SU-DHL-6 (cell line): ENCODE measurements around the gene EP300.

Experiments used
- H2AFZ ChIP-seq: fragments of 200-600 bp; sonication (generic); 2 replicates; pipeline ENCODE4 v1.6.1; 2014; ENCODE audit warnings: low read depth, mild to moderate bottlenecking, moderate library complexity, mixed read lengths, antibody characterized with exemption, low read length; ENCODE audit not compliant: severe bottlenecking
- H3F3A ChIP-seq: fragments of 200-600 bp; shearing (Covaris generic); 2 replicates; pipeline ENCODE4 v1.6.0; 2016; ENCODE audit warnings: antibody characterized with exemption, mild to moderate bottlenecking; ENCODE audit not compliant: insufficient read depth
- H3K27ac ChIP-seq: fragments of 200-600 bp; sonication (generic); 2 replicates; pipeline ENCODE4 v1.5.1; 2016; ENCODE audit warnings: low read depth, mild to moderate bottlenecking, low read length, moderate library complexity, mixed read lengths
- H3K27me3 ChIP-seq: fragments of 200-600 bp; sonication (generic), shearing (Covaris generic); 2 replicates; pipeline ENCODE4 v1.6.0; 2014; ENCODE audit warnings: mild to moderate bottlenecking, low read length
- H3K36me3 ChIP-seq: fragments of 200-600 bp; sonication (generic); 2 replicates; pipeline ENCODE4 v1.6.1; 2014; ENCODE audit warnings: mild to moderate bottlenecking, low read length, mixed read lengths
- H3K4me2 ChIP-seq: fragments of 300-600, 200-600 bp; shearing (Covaris generic), sonication (generic); 2 replicates; pipeline ENCODE4 v1.6.0; 2014; ENCODE audit warnings: low read length, low read depth, mild to moderate bottlenecking; ENCODE audit not compliant: poor library complexity, severe bottlenecking
- H3K4me3 ChIP-seq: fragments of 200-600 bp; sonication (generic); 2 replicates; pipeline ENCODE4 v1.5.1; 2014; ENCODE audit warnings: antibody characterized with exemption, low read length, mild to moderate bottlenecking, mixed read lengths; ENCODE audit not compliant: insufficient read depth, poor library complexity, severe bottlenecking
- H3K79me2 ChIP-seq: fragments of 200-600 bp; sonication (generic); 2 replicates; pipeline ENCODE4 v1.6.1; 2014; ENCODE audit warnings: mild to moderate bottlenecking, low read length, moderate library complexity; ENCODE audit not compliant: insufficient read depth
- H3K9ac ChIP-seq: fragments of 200-600 bp; sonication (generic); 2 replicates; pipeline ENCODE4 v1.7.0; 2014; ENCODE audit warnings: mild to moderate bottlenecking, low read length
- H3K9me2 ChIP-seq: fragments of 200-600 bp; sonication (generic); replicated peaks from 2 replicates; pipeline ENCODE4 v1.6.1; 2014; ENCODE audit warnings: low read length; ENCODE audit not compliant: insufficient read depth
- H3K9me3 ChIP-seq: fragments of 200-600 bp; sonication (generic); 2 replicates; pipeline ENCODE4 v1.6.1; 2014; ENCODE audit warnings: low read length, mixed read lengths; ENCODE audit not compliant: insufficient read depth
- H4K20me1 ChIP-seq: fragments of 200-600 bp; sonication (generic); 2 replicates; pipeline ENCODE4 v1.6.1; 2014; ENCODE audit warnings: low read depth, mild to moderate bottlenecking, antibody characterized with exemption, low read length, moderate library complexity, mixed read lengths
- EZH2phosphoT487 ChIP-seq: fragments of 200-600 bp; sonication (generic), shearing (Covaris generic); conservative IDR thresholded peaks from 2 replicates; pipeline ENCODE4 v1.6.1; 2018; ENCODE audit warnings: mild to moderate bottlenecking, antibody characterized with exemption, low read length, moderate library complexity, mixed read lengths
- TF ChIP-seq, protein P1 (sequence below): fragments of 200-600 bp; sonication (generic); IDR thresholded peaks from one replicate; pipeline ENCODE4 v1.5.1; 2017; ENCODE audit warnings: antibody characterized with exemption, mild to moderate bottlenecking, low read length, moderate library complexity; ENCODE audit not compliant: insufficient read depth, poor library complexity, severe bottlenecking

The EP300 gene

DNA sequence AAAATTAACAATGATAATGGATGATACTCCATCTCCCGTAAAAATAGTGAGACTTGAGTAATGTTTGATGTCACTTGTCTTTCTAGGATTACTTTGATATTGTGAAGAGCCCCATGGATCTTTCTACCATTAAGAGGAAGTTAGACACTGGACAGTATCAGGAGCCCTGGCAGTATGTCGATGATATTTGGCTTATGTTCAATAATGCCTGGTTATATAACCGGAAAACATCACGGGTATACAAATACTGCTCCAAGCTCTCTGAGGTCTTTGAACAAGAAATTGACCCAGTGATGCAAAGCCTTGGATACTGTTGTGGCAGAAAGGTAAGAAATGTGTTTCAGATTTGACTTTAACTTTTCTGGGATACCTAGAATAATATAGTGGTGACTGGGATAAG is 64.7 kb downstream of the EP300 start:
- Histone ChIP-seq H3K36me3 (peaks cover 72% of the 10 kb centered on the region), H3K9me3 (no peaks in the 10 kb centered on the region), H3F3A (no peaks in the 10 kb centered on the region; the same call in 1 of the 2 replicates), H3K27ac (no peak overlapping the region), H4K20me1 (no peaks in the 10 kb centered on the region), H3K4me3 (no peak overlapping the region), H3K9ac (no peak overlapping the region), H3K27me3 (no peaks in the 10 kb centered on the region), H3K4me2 (no peak overlapping the region), H3K9me2 (no peaks in the 10 kb centered on the region), H2AFZ (no peak overlapping the region), H3K79me2 (no peaks in the 10 kb centered on the region)
- TF ChIP-seq, protein P1, sequence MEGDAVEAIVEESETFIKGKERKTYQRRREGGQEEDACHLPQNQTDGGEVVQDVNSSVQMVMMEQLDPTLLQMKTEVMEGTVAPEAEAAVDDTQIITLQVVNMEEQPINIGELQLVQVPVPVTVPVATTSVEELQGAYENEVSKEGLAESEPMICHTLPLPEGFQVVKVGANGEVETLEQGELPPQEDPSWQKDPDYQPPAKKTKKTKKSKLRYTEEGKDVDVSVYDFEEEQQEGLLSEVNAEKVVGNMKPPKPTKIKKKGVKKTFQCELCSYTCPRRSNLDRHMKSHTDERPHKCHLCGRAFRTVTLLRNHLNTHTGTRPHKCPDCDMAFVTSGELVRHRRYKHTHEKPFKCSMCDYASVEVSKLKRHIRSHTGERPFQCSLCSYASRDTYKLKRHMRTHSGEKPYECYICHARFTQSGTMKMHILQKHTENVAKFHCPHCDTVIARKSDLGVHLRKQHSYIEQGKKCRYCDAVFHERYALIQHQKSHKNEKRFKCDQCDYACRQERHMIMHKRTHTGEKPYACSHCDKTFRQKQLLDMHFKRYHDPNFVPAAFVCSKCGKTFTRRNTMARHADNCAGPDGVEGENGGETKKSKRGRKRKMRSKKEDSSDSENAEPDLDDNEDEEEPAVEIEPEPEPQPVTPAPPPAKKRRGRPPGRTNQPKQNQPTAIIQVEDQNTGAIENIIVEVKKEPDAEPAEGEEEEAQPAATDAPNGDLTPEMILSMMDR = no peak
- no peak for TF ChIP-seq EZH2phosphoT487

DNA sequence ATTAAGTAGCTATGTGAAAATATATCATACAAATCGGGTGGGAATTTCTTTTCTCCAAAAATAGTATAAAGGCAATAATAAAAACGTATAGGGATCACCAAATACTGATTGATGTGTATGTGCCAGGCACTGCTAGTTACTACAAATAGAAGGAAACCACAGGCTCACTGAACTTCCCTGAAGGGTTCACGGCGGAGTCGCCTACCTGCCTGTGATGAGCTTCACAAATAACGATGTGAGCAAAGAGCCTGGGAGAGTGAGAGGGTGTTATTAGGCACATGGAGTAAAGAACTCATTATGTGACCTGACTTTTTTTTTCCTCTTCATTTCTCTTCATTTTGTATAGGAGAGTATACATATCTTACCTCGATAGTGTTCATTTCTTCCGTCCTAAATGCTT is 76.8 kb downstream of the EP300 start:
- no peaks in the 10 kb centered on the region for H3K9me2 ChIP-seq
- H3K27ac ChIP-seq = no peak overlapping the region
- H3K4me2 ChIP-seq = no peak overlapping the region
- H3K27me3 ChIP-seq = no peaks in the 10 kb centered on the region
- H3K9ac ChIP-seq = no peak overlapping the region
- H3K36me3 ChIP-seq = peaks cover 68% of the 10 kb centered on the region
- peaks cover 8% of the 10 kb centered on the region; the same call in 1 of the 2 replicates for H3F3A ChIP-seq
- H3K79me2 ChIP-seq = no peaks in the 10 kb centered on the region
- no peak overlapping the region for H2AFZ ChIP-seq
- H4K20me1 ChIP-seq = no peaks in the 10 kb centered on the region
- H3K9me3 ChIP-seq = no peaks in the 10 kb centered on the region
- no peak overlapping the region for H3K4me3 ChIP-seq
- no peak for TF ChIP-seq EZH2phosphoT487
- TF ChIP-seq, protein P1 = no peak

DNA sequence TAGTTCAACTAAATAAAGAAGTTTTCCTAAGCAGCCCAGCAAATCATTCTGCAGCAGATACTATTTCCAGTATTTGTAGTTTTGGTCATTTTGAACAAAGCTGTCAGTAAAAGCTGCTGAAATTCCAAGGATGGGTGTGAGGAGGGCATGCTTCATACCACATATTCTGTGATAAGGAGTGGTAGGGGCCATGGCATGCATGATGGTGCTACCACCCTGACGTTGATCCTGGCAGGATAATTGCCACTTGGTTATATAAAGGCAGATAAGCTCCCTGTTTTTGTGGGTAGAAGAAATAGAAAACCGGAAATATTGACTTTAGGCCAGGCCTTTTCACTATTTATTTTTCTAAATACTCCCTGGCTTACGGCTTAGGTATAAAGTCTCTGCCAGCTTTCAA is 79.6 kb downstream of the EP300 start:
- Histone ChIP-seq H3K9me2 (no peaks in the 10 kb centered on the region), H3K4me2 (no peak overlapping the region), H3K79me2 (no peaks in the 10 kb centered on the region), H3F3A (no peaks in the 10 kb centered on the region), H2AFZ (no peak overlapping the region), H3K9me3 (no peaks in the 10 kb centered on the region), H3K27ac (no peak overlapping the region), H3K36me3 (peaks cover 64% of the 10 kb centered on the region), H4K20me1 (no peaks in the 10 kb centered on the region), H3K27me3 (no peaks in the 10 kb centered on the region), H3K9ac (no peak overlapping the region), H3K4me3 (no peak overlapping the region)
- TF ChIP-seq, protein P1 = no peak
- TF ChIP-seq EZH2phosphoT487 = no peak

DNA sequence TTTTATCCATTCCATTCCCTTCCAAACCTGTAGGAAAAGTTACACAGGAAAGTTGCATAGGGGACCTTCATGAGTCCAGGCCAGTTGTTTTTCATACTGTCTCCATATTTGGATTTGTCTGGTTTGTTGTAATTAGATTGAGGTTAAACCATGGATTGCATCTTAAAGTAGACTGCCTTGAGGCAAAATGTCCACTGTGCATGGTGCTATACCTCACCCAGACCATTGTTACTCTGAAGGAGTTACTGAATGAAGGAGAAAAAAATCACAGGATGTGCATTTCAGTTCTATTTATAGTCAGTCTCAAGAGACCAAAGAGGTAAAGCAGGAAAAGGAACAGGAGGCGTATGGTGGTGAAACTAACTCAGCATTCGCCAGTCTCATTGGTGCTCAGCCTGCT is 83.2 kb downstream of the EP300 start:
- Histone ChIP-seq H3K9me3 (no peaks in the 10 kb centered on the region), H3K79me2 (no peaks in the 10 kb centered on the region), H2AFZ (no peak overlapping the region), H4K20me1 (no peaks in the 10 kb centered on the region), H3K4me3 (no peak overlapping the region), H3K27ac (no peak overlapping the region), H3K36me3 (peaks cover 42% of the 10 kb centered on the region), H3F3A (peaks cover 18% of the 10 kb centered on the region; the same call in 1 of the 2 replicates), H3K4me2 (no peak overlapping the region), H3K9me2 (no peaks in the 10 kb centered on the region), H3K9ac (no peak overlapping the region), H3K27me3 (no peaks in the 10 kb centered on the region)
- TF ChIP-seq EZH2phosphoT487 = no peak
- TF ChIP-seq, protein P1 = no peak
